GM21723 (cell line): ENCODE data around the gene SLC5A5.
"Not testable (repeated sequence)": the region's sequence is repeated elsewhere in the genome, so short reads cannot be mapped to it uniquely, and the experiment has no call there.

Experiments used
- ATAC-seq: cut with Tn5 transposase; IDR thresholded peaks from one replicate; pipeline ENCODE4 v1.9.1; 2021; ENCODE audit warnings: mild to moderate bottlenecking, moderate library complexity; ENCODE audit not compliant: unreplicated experiment

The SLC5A5 gene

GRCh38 chr19:17915940-17916593, 44.3 kb downstream of the SLC5A5 start:
- no peak for ATAC-seq

- not testable (repeated sequence) for ATAC-seq
Observed at GRCh38 chr19:17918151-17918550, 46.4 kb downstream of the SLC5A5 start.

- not testable (repeated sequence) for ATAC-seq
Observed at GRCh38 chr19:17919122-17919521, 47.4 kb downstream of the SLC5A5 start.

GRCh38 chr19:17920527-17920926, 48.8 kb downstream of the SLC5A5 start:
- ATAC-seq: no peak

GRCh38 chr19:17922138-17922537, 50.4 kb downstream of the SLC5A5 start:
- ATAC-seq: no peak

GRCh38 chr19:17926044-17926443, 54.3 kb downstream of the SLC5A5 start:
- ATAC-seq: no peak

- ATAC-seq: no peak
Observed at GRCh38 chr19:17929056-17929455, 57.3 kb downstream of the SLC5A5 start.

- ATAC-seq: no peak
Observed at GRCh38 chr19:17931532-17932191, 59.9 kb downstream of the SLC5A5 start.

GRCh38 chr19:17932485-17933338, 61.0 kb downstream of the SLC5A5 start, which contains the start of gene CCDC124:
Gene CCDC124 (plus strand): TSS chr19:17933015. CDS start chr19:17936421, 3,406 bp downstream.
- ATAC-seq: peak; percentile 77

GRCh38 chr19:17933414-17934129, 61.8 kb downstream of the SLC5A5 start:
- no peak for ATAC-seq

GRCh38 chr19:17936379-17936778, 64.6 kb downstream of the SLC5A5 start:
- ATAC-seq: no peak

GRCh38 chr19:17937371-17937900, 65.7 kb downstream of the SLC5A5 start:
- no peak for ATAC-seq

- peak; percentile 69 for ATAC-seq
Observed at GRCh38 chr19:17938092-17938845, 66.5 kb downstream of the SLC5A5 start.

- no peak for ATAC-seq
Observed at GRCh38 chr19:17942181-17942580, 70.4 kb downstream of the SLC5A5 start.

- ATAC-seq: no peak
Observed at GRCh38 chr19:17942582-17943273, 71.0 kb downstream of the SLC5A5 start.

GRCh38 chr19:17943274-17944221, 71.8 kb downstream of the SLC5A5 start:
- ATAC-seq: no peak

- no peak for ATAC-seq
Observed at GRCh38 chr19:17944301-17944700, 72.6 kb downstream of the SLC5A5 start.
